ENCODE data around the gene CDKN2B-AS1.

- TF ChIP-seq, protein P1, sequence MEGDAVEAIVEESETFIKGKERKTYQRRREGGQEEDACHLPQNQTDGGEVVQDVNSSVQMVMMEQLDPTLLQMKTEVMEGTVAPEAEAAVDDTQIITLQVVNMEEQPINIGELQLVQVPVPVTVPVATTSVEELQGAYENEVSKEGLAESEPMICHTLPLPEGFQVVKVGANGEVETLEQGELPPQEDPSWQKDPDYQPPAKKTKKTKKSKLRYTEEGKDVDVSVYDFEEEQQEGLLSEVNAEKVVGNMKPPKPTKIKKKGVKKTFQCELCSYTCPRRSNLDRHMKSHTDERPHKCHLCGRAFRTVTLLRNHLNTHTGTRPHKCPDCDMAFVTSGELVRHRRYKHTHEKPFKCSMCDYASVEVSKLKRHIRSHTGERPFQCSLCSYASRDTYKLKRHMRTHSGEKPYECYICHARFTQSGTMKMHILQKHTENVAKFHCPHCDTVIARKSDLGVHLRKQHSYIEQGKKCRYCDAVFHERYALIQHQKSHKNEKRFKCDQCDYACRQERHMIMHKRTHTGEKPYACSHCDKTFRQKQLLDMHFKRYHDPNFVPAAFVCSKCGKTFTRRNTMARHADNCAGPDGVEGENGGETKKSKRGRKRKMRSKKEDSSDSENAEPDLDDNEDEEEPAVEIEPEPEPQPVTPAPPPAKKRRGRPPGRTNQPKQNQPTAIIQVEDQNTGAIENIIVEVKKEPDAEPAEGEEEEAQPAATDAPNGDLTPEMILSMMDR (IDR thresholded peaks at IDR 0.05) = no peak
- no peak for TF ChIP-seq EZH2 (IDR thresholded peaks at IDR 0.05; ENCODE audit: borderline replicate concordance, insufficient read depth, low read depth, low read length, poor library complexity, severe bottlenecking)
Observed at GRCh38 chr9:22054529-22054928, 59.9 kb downstream of the CDKN2B-AS1 start.
